OCI-LY7 (cell line): ENCODE data around the gene COQ9.

Experiments used
- CTCF ChIP-seq: fragments of 200-600 bp; sonication (generic); conservative IDR thresholded peaks from 2 replicates; pipeline ENCODE4 v1.5.1; 2014; ENCODE audit warnings: mild to moderate bottlenecking, antibody characterized with exemption, low read length, moderate library complexity, mixed read lengths
- EZH2phosphoT487 ChIP-seq: fragments of 200-600 bp; sonication (generic); IDR thresholded peaks from 2 replicates; pipeline ENCODE4 v1.6.1; 2018; ENCODE audit warnings: low read depth, borderline replicate concordance, mild to moderate bottlenecking, mixed run types, antibody characterized with exemption, low read length, moderate library complexity, mixed read lengths

GRCh38 chr16:57423152-57423551, 24.1 kb upstream of the COQ9 start:
- TF ChIP-seq CTCF (no peak), EZH2phosphoT487 (no peak)
